NCI-H187 treated with DMSO at 0.1 percent for 48 hours (cell line): ENCODE data around the gene AEBP1.

Source experiments
- DNase-seq: peaks from one replicate; lab custom pipeline; 2025; lab: John Stamatoyannopoulos, UW

The AEBP1 gene

GRCh38 chr7:44144426-44144967, 40.4 kb downstream of the AEBP1 start:
- DNase-seq: no peak

GRCh38 chr7:44144968-44145478, 40.9 kb downstream of the AEBP1 start:
- no peak for DNase-seq

GRCh38 chr7:44145479-44145968, 41.4 kb downstream of the AEBP1 start:
- DNase-seq: no peak

GRCh38 chr7:44145969-44146911, 42.1 kb downstream of the AEBP1 start:
- DNase-seq: no peak

- DNase-seq: no peak
Observed at GRCh38 chr7:44147026-44147991, 43.2 kb downstream of the AEBP1 start.

- DNase-seq: no peak
Observed at GRCh38 chr7:44148166-44148565, 44.0 kb downstream of the AEBP1 start.

GRCh38 chr7:44148961-44149536, 44.9 kb downstream of the AEBP1 start:
- DNase-seq: no peak

GRCh38 chr7:44149571-44150465, 45.7 kb downstream of the AEBP1 start:
- no peak for DNase-seq

GRCh38 chr7:44150466-44150832, 46.3 kb downstream of the AEBP1 start:
- DNase-seq: no peak

- DNase-seq: no peak
Observed at GRCh38 chr7:44150966-44151941, 47.1 kb downstream of the AEBP1 start.

- no peak for DNase-seq
Observed at GRCh38 chr7:44151956-44152355, 47.8 kb downstream of the AEBP1 start.

GRCh38 chr7:44152971-44153947, 49.1 kb downstream of the AEBP1 start:
- no peak for DNase-seq

GRCh38 chr7:44153948-44154335, 49.8 kb downstream of the AEBP1 start:
- no peak for DNase-seq

GRCh38 chr7:44154703-44155102, 50.6 kb downstream of the AEBP1 start:
- no peak for DNase-seq

GRCh38 chr7:44155191-44156185, 51.3 kb downstream of the AEBP1 start:
- DNase-seq: no peak

- DNase-seq: no peak
Observed at GRCh38 chr7:44156453-44157010, 52.4 kb downstream of the AEBP1 start.
